HFFc6 (cell line): ENCODE results near the gene DGLUCY. TPM values are rescaled to one million over a fixed set of nuclear protein-coding genes. Genes with fewer than 3 reads are reported as not detected.

Experiments
- DNase-seq: peaks from one replicate; pipeline ENCODE4 v3.0.0-alpha.2; 2018
- H3K27ac Mint-ChIP-seq: 2 replicates; pipeline ENCODE4 v1.8.0; 2020; ENCODE audit warnings: mild to moderate bottlenecking, mixed read lengths
- H3K27me3 Mint-ChIP-seq: 2 replicates; pipeline ENCODE4 v1.8.0; 2021; ENCODE audit warnings: mild to moderate bottlenecking, moderate library complexity, mixed read lengths; ENCODE audit not compliant: insufficient read depth
- H3K36me3 Mint-ChIP-seq: 2 replicates; pipeline ENCODE4 v1.8.0; 2021; ENCODE audit warnings: low read depth, mixed read lengths
- H3K4me1 Mint-ChIP-seq: 2 replicates; pipeline ENCODE4 v1.8.0; 2020; ENCODE audit warnings: low read depth, mixed read lengths
- H3K4me3 Mint-ChIP-seq: 2 replicates; pipeline ENCODE4 v1.8.0; 2020; ENCODE audit warnings: mild to moderate bottlenecking, moderate library complexity, mixed read lengths
- H3K9me3 Mint-ChIP-seq: 2 replicates; pipeline ENCODE4 v1.8.0; 2020; ENCODE audit warnings: mild to moderate bottlenecking, mixed read lengths
- total RNA-seq, 6 experiments: library from RNA; stranded (reverse); fragmentation: NEBNext Ultra II Directional; extraction: Animal tissue kit (Norgen Biotek cat#: 25700); gene quantifications; 2 replicates in 1 of 6; 3 replicates in 5 of 6; pipeline ENCODE4 v1.2.3, GENCODE V29; 2021
- TF ChIP-seq, protein P1 (sequence below): fragments of 200-600 bp; sonication (generic); IDR thresholded peaks from 2 replicates; pipeline ENCODE4 v1.5.0; 2021; ENCODE audit warnings: antibody characterized with exemption, mild to moderate bottlenecking

DGLUCY gene
- total RNA-seq, 6 experiments from 2014 or later: 13.5 to 18.1 (median 15.2) TPM

DNA sequence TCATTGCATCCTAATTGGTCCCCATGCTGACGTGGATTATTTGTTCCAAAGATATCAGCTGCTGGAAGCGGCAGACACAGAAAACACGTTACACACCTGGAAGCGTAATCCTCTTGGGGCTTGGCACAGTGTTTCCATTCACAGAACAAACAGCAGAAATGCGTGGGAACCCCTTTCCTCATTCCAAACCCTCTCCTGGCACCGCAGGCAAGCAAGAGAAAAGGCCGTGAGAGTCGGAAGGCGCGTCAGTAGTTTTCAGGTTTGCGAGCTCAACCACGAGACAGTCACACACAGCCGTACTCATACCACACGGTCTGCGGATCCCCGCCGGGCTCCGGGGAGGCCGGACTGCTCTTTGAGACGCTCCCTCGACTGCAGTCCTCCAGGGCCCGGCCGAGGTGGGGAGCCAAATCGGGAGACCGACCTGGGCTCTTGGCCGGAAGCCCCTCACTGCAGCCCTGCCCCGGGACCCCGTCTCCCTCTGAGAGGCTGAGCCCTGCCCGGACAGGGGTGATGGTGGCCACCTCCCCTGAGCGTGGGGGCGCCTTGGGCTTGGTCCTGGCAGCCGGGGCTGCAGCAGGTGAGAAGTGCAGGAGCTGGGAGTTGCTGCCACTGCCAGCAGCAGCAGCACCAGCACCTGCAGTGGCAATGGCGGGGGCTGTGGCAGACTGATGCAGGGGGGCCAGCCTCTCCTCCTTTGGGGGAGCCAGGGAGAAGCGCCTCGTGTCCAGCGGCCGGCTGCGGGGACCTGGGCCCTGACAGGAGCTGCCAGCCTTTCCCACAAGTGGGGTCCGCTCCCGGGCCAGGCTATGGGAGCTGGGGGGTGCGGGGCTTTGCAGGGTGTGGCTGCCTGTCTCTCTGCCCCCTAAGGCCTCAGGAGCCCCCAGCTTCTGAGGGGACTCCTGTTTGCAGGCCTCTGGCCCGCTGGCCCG lies 158.7 kb downstream of the DGLUCY start:
- no peak overlapping the region for H3K27ac Mint-ChIP-seq
- H3K9me3 Mint-ChIP-seq: no peaks in the 10 kb centered on the region
- no peak for DNase-seq
- peaks cover 21% of the 10 kb centered on the region for H3K27me3 Mint-ChIP-seq
- no peak overlapping the region for H3K4me3 Mint-ChIP-seq
- TF ChIP-seq, protein P1, sequence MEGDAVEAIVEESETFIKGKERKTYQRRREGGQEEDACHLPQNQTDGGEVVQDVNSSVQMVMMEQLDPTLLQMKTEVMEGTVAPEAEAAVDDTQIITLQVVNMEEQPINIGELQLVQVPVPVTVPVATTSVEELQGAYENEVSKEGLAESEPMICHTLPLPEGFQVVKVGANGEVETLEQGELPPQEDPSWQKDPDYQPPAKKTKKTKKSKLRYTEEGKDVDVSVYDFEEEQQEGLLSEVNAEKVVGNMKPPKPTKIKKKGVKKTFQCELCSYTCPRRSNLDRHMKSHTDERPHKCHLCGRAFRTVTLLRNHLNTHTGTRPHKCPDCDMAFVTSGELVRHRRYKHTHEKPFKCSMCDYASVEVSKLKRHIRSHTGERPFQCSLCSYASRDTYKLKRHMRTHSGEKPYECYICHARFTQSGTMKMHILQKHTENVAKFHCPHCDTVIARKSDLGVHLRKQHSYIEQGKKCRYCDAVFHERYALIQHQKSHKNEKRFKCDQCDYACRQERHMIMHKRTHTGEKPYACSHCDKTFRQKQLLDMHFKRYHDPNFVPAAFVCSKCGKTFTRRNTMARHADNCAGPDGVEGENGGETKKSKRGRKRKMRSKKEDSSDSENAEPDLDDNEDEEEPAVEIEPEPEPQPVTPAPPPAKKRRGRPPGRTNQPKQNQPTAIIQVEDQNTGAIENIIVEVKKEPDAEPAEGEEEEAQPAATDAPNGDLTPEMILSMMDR: no peak
- peaks cover 10% of the 10 kb centered on the region; the same call in 1 of the 2 replicates for H3K4me1 Mint-ChIP-seq
- H3K36me3 Mint-ChIP-seq: no peaks in the 10 kb centered on the region

DNA sequence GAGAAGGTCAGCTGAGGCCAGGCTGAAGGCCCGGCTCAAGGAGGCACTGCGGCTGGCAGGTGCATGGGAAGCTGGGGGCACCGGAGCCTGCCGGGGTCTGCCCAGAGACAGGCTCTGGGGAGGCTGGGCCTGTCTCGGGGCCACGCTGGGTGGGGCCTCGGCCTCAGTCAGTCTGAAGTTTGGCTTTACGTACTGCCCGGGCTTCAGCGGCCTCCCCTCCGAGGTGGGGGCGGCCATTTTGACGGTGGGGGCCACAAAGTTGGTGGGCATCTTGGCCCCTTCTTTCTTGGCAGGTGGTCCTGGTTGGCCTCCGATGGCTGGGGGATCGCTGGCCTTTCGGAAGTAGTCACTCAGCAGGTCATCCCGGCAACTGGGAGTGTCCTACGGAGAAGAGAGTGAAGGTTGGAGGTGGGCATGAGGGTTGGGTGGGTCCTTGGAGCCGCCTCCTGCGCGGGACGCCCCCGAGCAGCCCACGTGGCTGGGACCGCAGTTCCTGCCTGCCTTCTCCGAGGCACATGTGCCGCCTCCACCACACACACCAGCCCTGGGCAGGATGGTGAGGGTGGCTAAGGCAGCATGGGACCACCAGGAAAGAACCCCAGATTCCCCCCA lies 159.5 kb downstream of the DGLUCY start:
- Mint-ChIP-seq H3K4me1 (peaks cover 10% of the 10 kb centered on the region; the same call in 1 of the 2 replicates), H3K27me3 (peaks cover 19% of the 10 kb centered on the region), H3K36me3 (no peaks in the 10 kb centered on the region), H3K27ac (no peak overlapping the region), H3K4me3 (no peak overlapping the region), H3K9me3 (no peaks in the 10 kb centered on the region)
- no peak for DNase-seq
- TF ChIP-seq, protein P1: no peak

DNA sequence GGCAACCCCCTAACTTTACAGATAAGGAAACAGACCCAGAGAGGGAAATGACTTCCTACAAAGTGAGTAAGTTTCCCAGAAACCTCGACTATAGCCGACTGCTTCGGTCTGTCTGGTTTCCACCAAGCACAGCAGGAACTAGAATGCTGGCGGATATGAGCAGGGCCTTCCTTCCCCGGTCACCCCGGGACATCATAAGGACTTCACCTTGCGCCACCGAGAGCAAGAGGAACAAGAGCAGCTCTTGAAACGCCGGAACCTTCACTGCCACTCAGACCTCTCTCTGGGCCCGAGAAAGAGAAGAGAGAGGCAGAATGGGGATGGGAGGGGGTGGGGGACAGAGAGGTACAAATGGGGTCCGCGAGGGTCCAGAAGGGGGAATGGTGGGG lies 160.0 kb downstream of the DGLUCY start:
- TF ChIP-seq, protein P1: no peak
- no peak for DNase-seq
- Mint-ChIP-seq H3K9me3 (no peaks in the 10 kb centered on the region), H3K36me3 (no peaks in the 10 kb centered on the region), H3K27ac (no peak overlapping the region), H3K4me3 (no peak overlapping the region), H3K4me1 (peaks cover 10% of the 10 kb centered on the region; the same call in 1 of the 2 replicates), H3K27me3 (peaks cover 17% of the 10 kb centered on the region)

DNA sequence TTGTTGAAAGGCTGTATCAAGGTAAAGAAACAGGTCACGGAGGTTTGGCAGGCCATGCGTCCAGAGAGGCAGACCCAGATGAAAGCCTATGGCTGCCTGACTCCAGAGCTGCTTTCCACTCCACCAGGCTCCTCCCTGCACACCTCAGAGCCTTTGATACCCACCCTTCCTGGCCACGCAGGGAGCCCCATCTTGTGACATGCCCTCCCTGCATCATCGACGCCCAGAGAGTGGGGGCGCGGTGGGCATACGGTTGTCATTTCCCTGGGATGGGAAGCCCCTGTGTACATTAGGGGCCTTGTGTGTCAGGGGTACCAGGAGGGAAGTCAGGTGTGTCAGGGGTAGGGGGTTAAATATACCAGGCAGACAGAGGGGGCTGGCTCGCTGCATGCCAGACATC lies 160.9 kb downstream of the DGLUCY start:
- TF ChIP-seq, protein P1: no peak
- Mint-ChIP-seq H3K27me3 (peaks cover 13% of the 10 kb centered on the region), H3K4me3 (no peak overlapping the region), H3K36me3 (no peaks in the 10 kb centered on the region), H3K9me3 (no peaks in the 10 kb centered on the region), H3K4me1 (peaks cover under 1% of the 10 kb centered on the region; the same call in 1 of the 2 replicates), H3K27ac (no peak overlapping the region)
- DNase-seq: no peak

Other genes starting within 250 kb of the DGLUCY start
- gene RPS6KA5, start 53.4 kb upstream of the DGLUCY start, total RNA-seq: under 1 TPM; 0.36 to 0.91 (median 0.48) TPM
- under 1 TPM; 0.34 to 0.88 (median 0.52) TPM for gene GPR68, start 130.6 kb downstream of the DGLUCY start, total RNA-seq